Esophagus squamous epithelium (tissue), 4 donors: ENCODE measurements around the gene ARPIN.

Source experiments
- POLR2A ChIP-seq, 4 donors: fragments of 450-650 bp; IDR thresholded peaks; one replicate each; pipeline ENCODE4 v1.6.1; 2017; ENCODE audit warnings: antibody characterized with exemption in 4 of 4, mild to moderate bottlenecking in 4 of 4, moderate library complexity in 3 of 4
- TF ChIP-seq, protein P1 (sequence below), 6 experiments: fragments of 450-650 bp in 4 of 6; fragments of 200-600 bp in 2 of 6; sonication (generic) in 2 of 6; IDR thresholded peaks; one replicate each; pipeline ENCODE4 v1.5.1; 2016 to 2019; ENCODE audit warnings: antibody characterized with exemption in 6 of 6, mild to moderate bottlenecking in 4 of 6, moderate library complexity in 4 of 6

DNA sequence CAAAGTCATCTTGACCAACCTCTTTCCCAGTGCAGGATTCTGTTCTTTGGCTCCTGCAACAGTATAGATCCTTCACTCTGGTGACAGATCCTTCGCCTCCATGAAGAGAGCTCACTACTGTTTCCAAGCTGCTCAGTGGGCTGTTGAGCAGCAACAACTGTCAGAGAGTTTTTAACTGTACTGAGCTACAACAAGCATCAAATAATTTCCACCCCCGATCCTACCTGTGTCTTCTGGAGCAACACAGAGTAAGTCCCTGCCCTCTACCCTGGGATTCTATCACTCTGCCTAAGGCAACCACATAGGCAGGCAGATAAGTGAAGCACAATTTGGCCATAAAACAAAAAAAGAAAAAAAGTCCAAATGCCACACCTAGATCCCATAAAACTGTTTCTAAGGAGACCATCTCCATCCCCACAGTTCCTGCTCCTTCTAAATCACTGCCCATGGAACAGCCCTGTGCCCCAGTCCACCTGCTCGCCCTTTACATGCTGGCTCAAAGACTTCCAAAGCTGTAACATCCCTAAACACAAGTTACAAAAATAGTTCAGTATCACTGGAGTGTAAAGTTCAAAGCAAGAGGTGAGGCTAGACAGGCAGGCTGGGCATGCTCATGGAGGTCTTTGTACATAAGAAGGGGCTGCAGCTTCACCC, 60.3 kb downstream of the ARPIN start:
- TF ChIP-seq, protein P1, sequence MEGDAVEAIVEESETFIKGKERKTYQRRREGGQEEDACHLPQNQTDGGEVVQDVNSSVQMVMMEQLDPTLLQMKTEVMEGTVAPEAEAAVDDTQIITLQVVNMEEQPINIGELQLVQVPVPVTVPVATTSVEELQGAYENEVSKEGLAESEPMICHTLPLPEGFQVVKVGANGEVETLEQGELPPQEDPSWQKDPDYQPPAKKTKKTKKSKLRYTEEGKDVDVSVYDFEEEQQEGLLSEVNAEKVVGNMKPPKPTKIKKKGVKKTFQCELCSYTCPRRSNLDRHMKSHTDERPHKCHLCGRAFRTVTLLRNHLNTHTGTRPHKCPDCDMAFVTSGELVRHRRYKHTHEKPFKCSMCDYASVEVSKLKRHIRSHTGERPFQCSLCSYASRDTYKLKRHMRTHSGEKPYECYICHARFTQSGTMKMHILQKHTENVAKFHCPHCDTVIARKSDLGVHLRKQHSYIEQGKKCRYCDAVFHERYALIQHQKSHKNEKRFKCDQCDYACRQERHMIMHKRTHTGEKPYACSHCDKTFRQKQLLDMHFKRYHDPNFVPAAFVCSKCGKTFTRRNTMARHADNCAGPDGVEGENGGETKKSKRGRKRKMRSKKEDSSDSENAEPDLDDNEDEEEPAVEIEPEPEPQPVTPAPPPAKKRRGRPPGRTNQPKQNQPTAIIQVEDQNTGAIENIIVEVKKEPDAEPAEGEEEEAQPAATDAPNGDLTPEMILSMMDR (IDR thresholded peaks at IDR 0.05), result no peak
- TF ChIP-seq POLR2A (IDR thresholded peaks at IDR 0.05), result no peak
